Fibroblast of mammary gland (primary cell): ENCODE data around the gene CDHR4.

ENCODE experiments used
- DNase-seq: peaks from one replicate; pipeline ENCODE4 v3.0.0-alpha.2; 2010; ENCODE audit warnings: low read depth
- H3K4me3 ChIP-seq: 2 replicates; pipeline ENCODE4 v1.5.1; 2011; ENCODE audit warnings: low read depth, mild to moderate bottlenecking, low read length, moderate library complexity; ENCODE audit not compliant: control insufficient read depth
- CTCF ChIP-seq: conservative IDR thresholded peaks from 2 replicates; pipeline ENCODE4 v1.5.1; 2011; ENCODE audit warnings: low read depth, low read length, inconsistent platforms; ENCODE audit not compliant: control insufficient read depth, insufficient read depth

Gene CDHR4

GRCh38 chr3:49775538-49775937 lies 24.1 kb downstream of the CDHR4 start:
- TF ChIP-seq CTCF, result no peak
- DNase-seq, result no peak
- no peak overlapping the region for H3K4me3 ChIP-seq

GRCh38 chr3:49772703-49773102 lies 27.0 kb downstream of the CDHR4 start:
- TF ChIP-seq CTCF, result no peak
- DNase-seq, result no peak
- no peak overlapping the region for H3K4me3 ChIP-seq

- H3K4me3 ChIP-seq, result no peak overlapping the region
- TF ChIP-seq CTCF, result no peak
- DNase-seq, result no peak
These were observed 28.2 kb downstream of the CDHR4 start for GRCh38 chr3:49771340-49771938.

GRCh38 chr3:49769926-49770325 lies 29.7 kb downstream of the CDHR4 start:
- H3K4me3 ChIP-seq, result no peak overlapping the region
- DNase-seq, result no peak
- no peak for TF ChIP-seq CTCF

GRCh38 chr3:49769286-49769915 lies 30.3 kb downstream of the CDHR4 start:
- TF ChIP-seq CTCF, result no peak
- DNase-seq, result peak; percentile 41
- H3K4me3 ChIP-seq, result no peak overlapping the region

GRCh38 chr3:49763981-49764380 lies 35.7 kb downstream of the CDHR4 start:
- no peak overlapping the region for H3K4me3 ChIP-seq
- TF ChIP-seq CTCF, result no peak
- no peak for DNase-seq
